ENCODE measurements around the gene FBXW10.
"Not testable (repeated sequence)": the region's sequence is repeated elsewhere in the genome, so short reads cannot be mapped to it uniquely, and the experiment has no call there.

Gene FBXW10, protein sequence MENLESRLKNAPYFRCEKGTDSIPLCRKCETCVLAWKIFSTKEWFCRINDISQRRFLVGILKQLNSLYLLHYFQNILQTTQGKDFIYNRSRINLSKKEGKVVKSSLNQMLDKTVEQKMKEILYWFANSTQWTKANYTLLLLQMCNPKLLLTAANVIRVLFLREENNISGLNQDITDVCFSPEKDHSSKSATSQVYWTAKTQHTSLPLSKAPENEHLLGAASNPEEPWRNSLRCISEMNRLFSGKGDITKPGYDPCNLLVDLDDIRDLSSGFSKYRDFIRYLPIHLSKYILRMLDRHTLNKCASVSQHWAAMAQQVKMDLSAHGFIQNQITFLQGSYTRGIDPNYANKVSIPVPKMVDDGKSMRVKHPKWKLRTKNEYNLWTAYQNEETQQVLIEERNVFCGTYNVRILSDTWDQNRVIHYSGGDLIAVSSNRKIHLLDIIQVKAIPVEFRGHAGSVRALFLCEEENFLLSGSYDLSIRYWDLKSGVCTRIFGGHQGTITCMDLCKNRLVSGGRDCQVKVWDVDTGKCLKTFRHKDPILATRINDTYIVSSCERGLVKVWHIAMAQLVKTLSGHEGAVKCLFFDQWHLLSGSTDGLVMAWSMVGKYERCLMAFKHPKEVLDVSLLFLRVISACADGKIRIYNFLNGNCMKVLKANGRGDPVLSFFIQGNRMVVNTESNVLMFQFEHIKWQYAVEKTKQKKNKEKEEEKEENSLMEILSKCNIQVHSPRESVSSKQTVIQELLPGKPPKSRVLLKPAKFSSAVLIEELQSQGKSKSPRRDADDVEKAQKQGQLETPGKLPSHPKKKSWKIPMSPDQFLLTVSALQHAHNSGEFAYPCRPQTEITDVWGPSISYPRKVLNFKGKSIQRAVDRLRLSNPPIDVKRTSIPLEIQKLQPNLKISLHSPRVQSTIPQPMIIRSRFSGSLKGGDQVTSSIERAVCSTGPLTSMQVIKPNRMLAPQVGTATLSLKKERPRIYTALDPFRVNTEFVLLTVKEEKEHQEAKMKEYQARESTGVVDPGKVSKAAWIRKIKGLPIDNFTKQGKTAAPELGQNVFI

DNA sequence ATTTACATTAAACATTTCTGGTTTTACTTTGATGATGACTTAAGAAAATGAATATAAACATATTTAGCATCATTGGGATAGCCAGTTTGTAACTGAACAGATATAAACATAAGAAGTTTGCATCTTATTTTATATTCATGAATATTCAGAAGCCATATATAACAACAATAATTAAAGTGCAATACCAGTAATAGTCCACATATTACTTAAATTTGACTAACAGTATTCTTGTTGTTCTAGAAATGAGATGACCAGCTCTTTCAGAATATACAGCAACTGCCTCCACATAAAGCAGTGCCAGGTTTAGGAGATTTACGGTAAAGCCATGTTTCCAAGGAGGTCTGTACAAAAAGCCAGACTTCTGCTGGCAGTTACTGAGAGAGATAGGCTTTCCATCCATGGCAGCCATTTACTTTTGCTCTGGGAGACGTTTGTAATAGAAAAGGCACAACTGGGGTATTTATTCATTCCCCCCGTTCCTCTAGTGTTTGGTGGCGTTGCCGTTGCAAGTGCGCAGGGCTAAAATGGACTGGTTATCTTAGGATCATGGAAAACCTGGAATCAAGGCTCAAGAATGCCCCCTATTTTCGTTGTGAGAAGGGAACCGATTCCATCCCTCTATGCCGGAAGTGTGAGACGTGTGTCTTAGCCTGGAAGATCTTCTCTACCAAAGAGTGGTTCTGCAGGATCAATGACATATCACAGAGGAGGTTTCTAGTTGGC, at the start of gene FBXW10:
Gene FBXW10 (plus strand): TSS at position 356 of the 723 bp plus-strand sequence. CDS start 191 bp downstream, at position 547.
- not testable (repeated sequence) for DNase-seq

DNA sequence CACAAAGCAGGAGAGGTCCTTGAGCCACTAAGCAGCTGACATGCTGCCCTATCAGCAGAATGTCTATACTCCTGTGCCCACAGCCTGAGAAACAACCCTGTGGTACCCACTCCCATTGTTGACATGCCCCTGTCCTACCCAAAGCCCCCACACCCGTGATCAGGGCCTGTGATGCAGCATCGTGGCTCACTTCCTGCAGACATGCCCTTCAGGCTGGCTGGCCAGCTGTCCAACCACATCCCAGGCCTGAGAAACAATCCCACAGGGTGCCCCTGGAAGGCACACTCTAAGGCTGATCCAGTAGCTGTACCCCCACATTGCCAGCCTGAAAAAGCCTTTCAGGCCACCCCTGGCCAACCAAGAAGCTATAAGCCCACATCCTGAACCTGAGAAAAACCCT, 48.7 kb upstream of the FBXW10 start:
- not testable (repeated sequence) for DNase-seq

DNA sequence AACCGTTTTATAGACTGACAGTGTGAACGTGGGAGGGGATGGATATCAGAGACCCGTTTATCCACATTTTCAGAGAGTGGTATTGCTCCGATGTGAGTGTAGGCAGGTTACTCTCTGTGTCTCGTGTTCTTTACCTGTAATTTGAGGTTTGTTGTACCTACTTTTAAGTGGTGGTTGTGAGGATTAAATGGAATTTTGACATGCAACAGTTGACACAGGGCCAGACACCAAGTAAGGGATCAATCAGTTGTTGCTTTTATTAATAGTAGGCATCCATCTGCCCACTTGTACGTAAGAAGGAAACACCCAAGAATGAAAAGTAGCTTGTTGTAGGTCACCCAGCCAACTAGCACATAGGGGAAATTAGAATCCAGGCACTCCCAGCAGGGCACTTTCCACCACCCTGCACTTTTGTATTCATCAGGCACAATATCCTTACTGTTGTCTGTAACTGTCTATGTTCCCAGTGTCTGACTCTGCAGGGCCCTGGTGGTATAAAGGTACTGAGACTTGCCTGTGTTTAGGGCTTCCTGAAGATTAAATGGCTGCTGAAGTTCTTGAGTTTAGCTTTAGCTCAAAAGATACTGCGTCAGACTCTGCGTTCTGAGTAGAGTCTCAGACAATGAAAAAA, 45.3 kb upstream of the FBXW10 start:
- DNase-seq, result not testable (repeated sequence)

DNA sequence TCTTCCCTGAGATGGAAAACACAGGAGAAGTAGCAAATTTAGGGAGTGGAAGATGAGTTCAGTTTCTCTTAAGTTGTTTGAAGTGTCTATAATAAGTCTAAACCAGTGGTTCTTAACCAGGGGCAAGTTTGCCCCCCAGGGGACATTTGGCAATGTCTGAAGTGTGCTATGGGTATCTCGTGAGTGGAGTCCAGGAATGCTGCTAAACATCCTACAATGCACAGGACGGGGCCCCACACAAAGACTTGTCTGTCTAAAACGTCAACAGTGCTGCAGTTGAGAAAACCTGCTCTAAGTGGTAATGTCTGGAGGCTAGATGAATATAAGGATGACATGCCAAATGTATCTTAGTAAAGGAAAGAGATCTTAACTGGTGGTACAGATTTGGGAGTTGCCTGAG, 37.9 kb upstream of the FBXW10 start:
- DNase-seq, result not testable (repeated sequence)

DNA sequence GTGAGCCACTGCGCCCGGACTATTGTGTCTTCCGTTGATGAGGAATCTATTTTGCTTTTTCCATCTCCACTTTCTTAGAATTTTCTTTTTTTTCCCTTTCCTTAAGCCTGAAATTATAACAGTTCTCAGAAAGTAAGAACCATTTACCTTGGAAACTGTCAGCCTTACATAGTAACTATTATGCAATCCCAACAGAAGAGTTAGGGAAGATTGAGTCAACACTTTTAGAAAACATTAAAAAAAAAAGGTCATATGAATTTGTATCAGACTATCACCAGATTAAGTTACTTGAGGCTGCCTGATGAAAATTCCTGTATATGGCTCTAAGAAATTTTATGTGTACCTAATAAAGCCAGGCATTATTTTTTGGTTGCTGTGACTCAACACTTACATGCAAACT, 35.6 kb upstream of the FBXW10 start:
- DNase-seq, result not testable (repeated sequence)

DNA sequence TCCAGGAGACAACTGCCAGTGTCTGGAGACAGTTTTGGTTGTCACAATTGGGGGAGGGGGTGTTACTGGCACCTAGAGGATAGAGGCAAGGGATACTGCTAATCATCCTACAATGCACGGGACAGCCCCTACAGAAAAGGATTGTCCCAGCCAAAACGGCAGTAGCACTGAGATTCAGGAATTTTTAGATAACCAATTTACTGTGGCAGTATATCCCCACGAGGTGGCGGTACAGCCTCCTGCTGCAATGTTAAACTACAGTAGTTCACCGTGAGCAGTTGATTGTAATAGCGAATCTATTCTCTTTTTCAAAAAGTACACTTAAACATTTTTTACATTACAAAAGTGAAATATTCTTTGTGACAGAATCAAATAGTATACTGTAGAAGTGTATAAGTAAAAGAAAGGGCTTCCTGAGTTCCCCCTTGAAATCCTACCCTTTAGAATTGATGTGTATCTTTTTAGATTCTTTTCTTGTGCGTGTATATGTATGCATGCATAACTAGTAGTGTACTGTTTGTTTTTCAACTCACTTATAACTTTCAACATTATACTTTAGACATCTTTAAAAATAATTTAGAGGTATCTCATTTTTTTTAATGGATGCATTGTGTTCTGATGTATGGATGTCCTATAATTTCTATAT, 31.4 kb upstream of the FBXW10 start:
- peak; percentile 79 for DNase-seq

DNA sequence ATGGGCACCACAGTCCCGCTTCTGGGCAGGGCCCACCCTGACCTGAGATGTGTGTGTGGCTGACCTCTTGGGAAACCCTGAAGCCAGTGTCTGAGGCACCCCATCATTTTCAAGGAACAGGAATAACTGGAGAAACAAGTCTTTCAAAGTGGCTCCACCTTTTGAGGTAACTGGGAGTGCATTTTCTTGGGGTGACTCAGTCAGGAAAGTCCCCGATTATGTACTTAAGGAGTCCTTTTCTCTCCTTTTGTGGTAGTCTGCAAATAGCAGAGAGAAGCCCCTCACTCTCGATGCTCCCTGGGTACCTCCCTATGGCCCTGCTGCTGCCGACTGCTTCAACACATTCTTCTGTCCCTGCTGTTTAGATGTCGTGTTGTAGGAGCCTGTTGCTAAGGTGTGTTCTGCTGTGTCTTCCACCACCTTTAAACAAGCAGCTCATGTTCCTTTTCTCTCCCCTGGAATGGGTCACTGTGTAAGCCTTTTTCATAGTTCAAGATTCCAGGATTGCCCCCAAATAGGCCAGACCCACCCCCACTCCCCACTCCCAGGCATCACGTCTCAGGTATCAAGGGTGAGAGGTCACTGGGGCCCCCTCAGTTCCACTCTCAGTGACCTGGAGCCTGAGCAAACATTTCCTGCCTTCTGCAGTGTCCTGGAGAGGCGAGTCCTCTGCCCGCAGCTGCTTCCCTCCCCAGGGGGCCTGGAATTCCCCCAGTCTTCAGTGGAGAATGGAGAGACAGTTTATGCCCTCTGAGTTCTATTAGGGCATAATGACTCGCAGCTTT, 25.0 kb upstream of the FBXW10 start:
- DNase-seq, result not testable (repeated sequence)

DNA sequence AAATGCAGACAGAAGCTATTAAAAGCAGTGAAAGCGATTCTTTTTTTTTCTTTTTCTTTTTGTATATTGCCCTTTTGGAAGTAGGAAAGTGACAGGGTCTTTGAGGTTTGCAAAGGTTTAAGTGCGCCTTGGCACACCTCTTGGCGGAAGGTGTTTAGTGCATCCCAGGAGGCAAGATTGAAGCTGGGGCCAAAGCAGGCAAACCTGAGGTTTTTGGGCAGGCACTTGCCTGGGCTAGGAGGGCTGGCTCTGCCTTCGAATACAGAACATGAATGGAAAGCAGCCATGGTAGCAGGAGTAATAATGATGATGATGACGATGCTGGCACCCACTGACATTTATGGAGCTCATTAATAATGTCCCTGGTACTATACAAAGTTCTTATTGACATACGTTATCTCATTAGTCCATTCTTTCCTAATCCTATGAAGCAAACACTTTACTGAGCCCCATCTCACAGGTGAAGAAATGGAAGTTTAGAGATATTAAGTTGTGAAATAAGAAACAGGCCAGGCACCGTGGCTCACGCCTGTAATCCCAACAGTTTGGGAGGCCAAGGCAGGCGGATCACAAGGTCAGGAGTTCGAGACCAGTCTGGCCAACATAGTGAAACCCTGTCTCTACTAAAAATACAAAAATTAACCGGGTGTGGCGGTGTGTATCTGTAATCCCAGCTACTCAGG, 24.3 kb upstream of the FBXW10 start:
- not testable (repeated sequence) for DNase-seq

DNA sequence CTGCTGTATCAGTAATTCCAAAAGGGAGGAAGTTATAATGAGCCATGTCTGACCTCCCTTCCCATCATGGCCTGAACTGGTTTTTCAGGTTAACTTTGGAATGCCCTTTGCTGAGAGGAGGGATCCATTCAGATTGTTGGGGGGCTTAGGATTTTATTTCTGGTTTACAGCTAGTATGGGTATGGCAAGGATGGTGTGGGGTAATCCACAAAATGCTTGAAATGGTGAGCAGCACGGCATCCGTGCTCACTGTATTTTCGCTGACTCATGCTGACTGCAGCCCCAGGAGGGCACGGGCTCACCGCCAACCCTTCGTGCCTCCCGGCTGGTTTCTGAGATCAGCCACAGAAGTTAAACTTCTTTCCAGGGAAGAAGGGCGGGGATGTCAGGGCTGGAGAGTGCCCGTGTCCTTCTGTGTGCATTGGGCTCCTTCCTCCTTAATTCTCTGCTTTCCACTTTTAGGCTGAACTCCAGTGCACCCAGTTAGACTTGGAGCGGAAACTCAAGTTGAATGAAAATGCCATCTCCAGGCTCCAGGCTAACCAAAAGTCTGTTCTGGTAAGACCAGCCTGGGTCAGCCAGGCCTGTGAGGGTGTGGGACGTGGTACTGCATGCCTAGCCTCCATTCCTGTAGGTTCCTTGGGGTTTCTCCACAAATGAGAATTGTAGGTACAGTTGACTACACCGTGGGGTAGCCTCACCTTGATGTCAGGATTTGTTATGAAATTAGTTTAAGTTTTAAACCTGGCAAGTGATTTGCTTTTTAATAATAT, 21.9 kb upstream of the FBXW10 start:
- DNase-seq, result not testable (repeated sequence)

DNA sequence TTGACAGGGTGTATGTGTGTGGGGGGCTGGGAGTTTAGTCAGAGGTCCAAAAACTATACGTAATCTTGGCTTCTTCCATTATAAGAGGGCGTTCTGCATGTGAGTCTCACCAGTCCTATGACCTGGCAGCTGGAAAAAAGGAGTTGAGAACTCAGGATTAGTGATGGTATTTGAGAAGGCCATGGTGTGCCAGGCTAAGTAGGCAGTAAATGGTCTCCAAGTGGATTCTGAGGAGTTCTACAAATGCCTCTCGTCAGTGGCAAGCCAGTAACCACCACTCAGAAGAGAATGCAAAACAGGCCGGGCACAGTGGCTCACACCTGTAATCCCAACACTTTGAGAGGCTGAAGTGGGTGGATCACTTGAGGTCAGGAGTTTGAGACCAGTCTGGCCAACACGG, 21.2 kb upstream of the FBXW10 start:
- not testable (repeated sequence) for DNase-seq

DNA sequence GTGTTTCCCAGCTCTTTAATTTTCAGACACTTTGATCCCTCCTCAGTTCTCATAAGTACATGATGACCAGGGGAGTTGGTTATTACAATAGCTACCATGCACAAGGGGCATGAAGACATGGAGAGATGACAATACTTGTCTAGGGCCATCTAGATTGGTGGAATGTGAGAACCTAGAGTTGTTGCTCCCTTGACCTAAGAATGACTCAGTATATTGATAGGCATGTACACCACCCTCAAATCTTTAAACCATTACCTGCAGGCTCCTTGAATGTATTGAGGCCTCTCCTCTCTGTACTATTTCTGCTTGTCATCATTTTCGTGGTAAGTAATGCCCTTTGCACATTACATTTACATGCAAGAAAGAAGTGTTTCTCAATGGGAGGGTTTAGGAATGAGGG, 20.3 kb upstream of the FBXW10 start:
- not testable (repeated sequence) for DNase-seq

DNA sequence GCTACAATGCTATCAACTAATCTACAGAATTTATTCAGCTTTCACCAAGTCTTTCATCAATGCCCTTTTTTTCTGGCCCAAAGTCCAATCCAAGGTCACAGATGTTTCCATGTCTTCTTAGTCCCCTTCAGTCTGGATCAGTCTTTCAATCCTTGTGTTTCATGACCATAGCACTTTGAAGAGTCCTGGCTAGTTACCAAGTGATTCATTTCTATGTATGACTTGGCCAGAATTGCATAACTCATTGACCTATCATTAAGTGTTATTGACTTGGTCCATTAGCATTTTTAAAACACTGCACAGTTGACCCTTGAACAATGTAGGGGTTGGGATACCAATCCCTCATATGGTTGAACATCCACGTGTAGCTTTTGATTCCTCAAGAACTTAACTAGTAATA, 11.4 kb upstream of the FBXW10 start:
- not testable (repeated sequence) for DNase-seq

DNA sequence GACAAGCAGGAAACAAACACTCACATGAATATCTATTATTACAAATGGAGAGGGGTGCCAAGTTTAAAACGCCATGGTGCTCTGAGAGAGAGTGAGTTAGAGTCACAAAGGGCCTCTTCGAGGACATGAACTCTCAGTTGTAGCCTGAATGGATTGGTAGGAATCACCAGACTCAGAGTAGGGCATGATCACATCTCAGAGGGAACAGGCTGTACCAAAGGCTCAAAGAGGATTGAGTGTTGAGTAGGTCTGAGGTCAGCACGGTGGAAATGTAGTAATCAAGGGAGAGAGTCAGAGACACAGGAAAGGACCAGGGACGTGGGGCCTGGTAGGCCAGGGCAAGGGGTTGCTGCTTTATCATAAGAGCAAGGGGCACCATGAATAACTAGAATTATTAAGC, 10.5 kb upstream of the FBXW10 start:
- not testable (repeated sequence) for DNase-seq

DNA sequence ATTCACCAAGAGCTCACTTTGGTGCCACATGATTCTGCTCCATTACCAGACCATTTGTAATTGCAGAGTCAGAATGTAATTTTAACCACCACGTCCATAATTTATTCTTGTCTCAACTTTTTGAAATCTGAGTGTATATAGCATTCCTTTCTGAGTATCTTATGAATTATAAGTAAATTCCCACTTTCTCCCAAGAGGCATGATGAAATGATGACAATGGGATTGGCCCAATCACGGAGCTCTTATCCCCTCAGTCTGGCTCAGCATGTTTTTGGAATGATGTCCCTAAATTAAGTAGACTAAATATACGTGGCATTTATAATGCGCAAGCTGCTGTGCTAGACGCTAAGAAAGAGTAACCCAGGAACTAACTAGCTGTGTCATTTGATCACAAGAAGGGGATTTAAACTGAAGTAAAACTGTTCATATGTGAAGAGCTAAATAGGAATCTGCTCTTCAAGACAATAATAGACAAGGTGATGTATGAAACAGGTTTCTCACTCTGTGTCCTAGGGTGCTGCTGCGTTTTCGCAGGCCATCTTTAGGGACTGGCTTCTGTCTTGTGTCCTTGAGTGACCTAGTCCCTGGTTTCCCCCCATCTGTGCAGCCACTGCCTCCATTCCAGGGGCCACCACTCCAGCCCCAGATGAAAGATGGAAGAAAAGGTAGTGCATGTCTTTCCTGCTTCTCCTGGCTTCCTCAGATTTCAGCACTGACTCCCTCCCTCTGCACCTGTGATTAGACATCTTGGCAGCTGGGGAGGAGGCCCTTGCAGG, 4.0 kb upstream of the FBXW10 start:
- DNase-seq, result not testable (repeated sequence)

DNA sequence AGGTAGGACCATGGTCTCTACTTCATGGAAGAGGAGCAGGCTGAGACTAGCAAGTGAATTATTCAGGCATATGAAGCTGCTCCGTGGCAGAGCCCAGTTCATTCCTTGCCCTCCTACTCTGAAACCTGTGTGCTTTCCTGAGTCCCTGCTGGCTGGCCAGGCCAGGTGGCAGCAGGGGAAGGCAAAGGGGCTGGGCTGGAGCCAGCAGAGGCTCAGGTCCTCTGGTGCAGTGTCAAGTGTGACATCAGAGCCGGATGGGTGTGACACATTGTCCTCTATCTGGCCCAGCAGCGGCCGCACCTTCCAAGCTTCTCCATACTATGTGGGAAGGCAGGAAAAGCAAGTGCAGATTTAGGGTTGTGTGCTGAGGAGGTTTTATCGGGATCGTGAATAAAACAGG, 2.6 kb upstream of the FBXW10 start:
- not testable (repeated sequence) for DNase-seq

DNA sequence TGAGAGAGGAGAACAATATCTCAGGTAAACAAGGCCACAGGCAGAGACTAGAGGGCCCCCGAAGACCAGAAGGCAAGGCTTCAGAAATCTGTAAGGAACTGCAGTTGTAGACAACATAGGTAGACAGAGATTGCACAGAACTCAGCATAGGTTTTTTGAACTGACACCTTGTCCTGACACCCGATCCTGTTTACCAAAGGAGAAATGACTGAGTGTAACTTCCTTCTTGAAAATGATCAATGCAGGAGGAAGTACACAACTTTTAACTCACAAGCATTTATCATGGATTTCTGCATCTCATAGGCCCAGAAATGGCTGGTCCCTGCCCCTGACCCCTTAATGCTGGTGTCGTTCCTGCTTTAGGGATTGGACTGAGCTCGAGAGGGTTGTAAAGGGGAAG, 872 bp downstream of the FBXW10 start:
- not testable (repeated sequence) for DNase-seq

DNA sequence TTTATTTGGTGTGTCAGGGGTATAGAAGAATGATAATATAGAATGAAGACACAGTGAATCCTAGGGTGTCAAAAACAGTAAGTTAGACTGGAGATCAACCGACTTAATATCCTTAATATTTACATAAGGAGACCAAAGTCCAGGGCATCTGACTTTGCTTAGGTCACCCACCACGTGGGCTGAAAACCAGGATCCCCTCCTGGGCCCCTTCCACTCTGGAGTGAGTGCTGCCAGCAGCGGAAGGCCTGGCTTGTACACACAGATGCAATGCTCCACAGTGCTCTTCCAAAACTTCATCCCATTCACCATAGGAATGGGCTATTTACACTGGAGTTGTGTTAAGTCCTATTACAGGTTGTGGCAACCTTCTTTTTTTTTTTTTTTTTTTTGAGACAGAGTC, 2.7 kb downstream of the FBXW10 start:
- not testable (repeated sequence) for DNase-seq

DNA sequence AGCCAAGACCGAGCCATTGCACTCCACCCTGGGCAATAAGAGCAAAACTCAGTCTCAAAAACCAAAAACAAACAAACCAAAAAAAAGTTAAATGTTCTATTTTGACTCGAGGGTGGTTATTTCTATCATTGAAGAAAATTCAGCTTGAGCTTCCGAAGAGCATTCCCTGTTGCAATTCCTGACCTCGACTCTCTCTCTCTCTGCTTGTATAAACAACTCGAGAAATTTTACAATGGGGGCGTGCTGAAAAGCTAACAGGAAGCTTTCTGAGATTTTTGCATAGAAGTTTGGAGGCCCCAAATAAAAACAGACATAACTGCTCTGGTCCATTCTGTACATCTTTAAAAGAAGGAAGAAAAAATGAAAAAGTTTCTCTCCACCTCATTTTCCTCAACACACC, 3.6 kb downstream of the FBXW10 start:
- DNase-seq, result not testable (repeated sequence)
